ENCODE data around the gene CACNB2. TPM values are rescaled to one million over a fixed set of nuclear protein-coding genes. Genes with fewer than 3 reads are reported as not detected.

The CACNB2 gene
- total and polyA plus RNA-seq, 8 donors: 4.0 to 14.8 (median 11.8) TPM

GRCh38 chr10:18571076-18571475 is 430.9 kb downstream of the CACNB2 start:
- DNase-seq: no peak
- Histone ChIP-seq H3K4me3 (no peak overlapping the region), H3K36me3 (no peaks in the 10 kb centered on the region), H3K27me3 (no peaks in the 10 kb centered on the region), H3K4me1 (no peaks in the 10 kb centered on the region), H3K9me3 (peaks cover 0 to 69% of the 10 kb centered on the region in 2 donors), H3K27ac (no peak overlapping the region)
- no peak for TF ChIP-seq CTCF (IDR thresholded peaks at IDR 0.05)
- ATAC-seq: no peak
- intact Hi-C loops (cut with DNase I): no loop called here

- no peaks in the 10 kb centered on the region for H3K4me1 ChIP-seq
- no peak for ATAC-seq
- no peaks in the 10 kb centered on the region for H3K27me3 ChIP-seq
- H3K9me3 ChIP-seq: peaks cover 0 to 62% of the 10 kb centered on the region in 2 donors
- peaks cover 0 to 5% of the 10 kb centered on the region in 2 donors for H3K36me3 ChIP-seq
- no peak overlapping the region for H3K4me3 ChIP-seq
- no peak overlapping the region for H3K27ac ChIP-seq
- intact Hi-C loops (cut with DNase I): no loop called here
- DNase-seq: no peak
- TF ChIP-seq CTCF (IDR thresholded peaks at IDR 0.05): no peak
Observed at GRCh38 chr10:18571780-18572179, 431.6 kb downstream of the CACNB2 start.

GRCh38 chr10:18572959-18573561 is 432.8 kb downstream of the CACNB2 start:
- H3K27ac ChIP-seq: no peak overlapping the region
- peaks cover 0 to 15% of the 10 kb centered on the region in 2 donors for H3K36me3 ChIP-seq
- H3K27me3 ChIP-seq: no peaks in the 10 kb centered on the region
- no peak for DNase-seq
- no peak overlapping the region for H3K4me3 ChIP-seq
- ATAC-seq: no peak
- H3K9me3 ChIP-seq: peaks cover 0 to 54% of the 10 kb centered on the region in 2 donors
- no peak for TF ChIP-seq CTCF (IDR thresholded peaks at IDR 0.05)
- H3K4me1 ChIP-seq: no peaks in the 10 kb centered on the region
- intact Hi-C loops (cut with DNase I): no loop called here

- DNase-seq (no peak), ATAC-seq (no peak)
- Histone ChIP-seq H3K4me1 (no peaks in the 10 kb centered on the region), H3K9me3 (peaks cover 0 to 31% of the 10 kb centered on the region in 2 donors), H3K27me3 (no peaks in the 10 kb centered on the region), H3K36me3 (peaks cover 0 to 50% of the 10 kb centered on the region in 2 donors), H3K4me3 (no peak overlapping the region), H3K27ac (no peak overlapping the region)
- TF ChIP-seq CTCF (IDR thresholded peaks at IDR 0.05): no peak
- intact Hi-C loops (cut with DNase I): no loop called here
Observed at GRCh38 chr10:18576586-18576985, 436.4 kb downstream of the CACNB2 start.

GRCh38 chr10:18577823-18578685 is 437.8 kb downstream of the CACNB2 start:
- no peak overlapping the region for H3K27ac ChIP-seq
- H3K36me3 ChIP-seq: peaks cover 0 to 63% of the 10 kb centered on the region in 2 donors
- no peak for ATAC-seq
- H3K27me3 ChIP-seq: no peaks in the 10 kb centered on the region
- no peak for DNase-seq
- no peak for TF ChIP-seq CTCF (IDR thresholded peaks at IDR 0.05)
- intact Hi-C loops (cut with DNase I): no loop called here
- H3K4me3 ChIP-seq: no peak overlapping the region
- H3K4me1 ChIP-seq: no peaks in the 10 kb centered on the region
- peaks cover 0 to 18% of the 10 kb centered on the region in 2 donors for H3K9me3 ChIP-seq
